GM18499 (cell line): ENCODE results near the gene OR10H1.
"Not testable (repeated sequence)": the region's sequence is repeated elsewhere in the genome, so short reads cannot be mapped to it uniquely, and the experiment has no call there.

Experiments
- ATAC-seq: cut with Tn5 transposase; IDR thresholded peaks from one replicate; pipeline ENCODE4 v1.9.1; 2021; ENCODE audit warnings: moderate number of reproducible peaks; ENCODE audit not compliant: insufficient read depth, unreplicated experiment

OR10H1 gene

GRCh38 chr19:15776991-15777970, 38.2 kb downstream of the OR10H1 start:
- ATAC-seq = no peak

- ATAC-seq = no peak
Observed at GRCh38 chr19:15776264-15776663, 39.2 kb downstream of the OR10H1 start.

- no peak for ATAC-seq
Observed at GRCh38 chr19:15775249-15775648, 40.2 kb downstream of the OR10H1 start.

GRCh38 chr19:15774159-15774558, 41.3 kb downstream of the OR10H1 start:
- not testable (repeated sequence) for ATAC-seq

- no peak for ATAC-seq
Observed at GRCh38 chr19:15769586-15769985, 45.9 kb downstream of the OR10H1 start.

GRCh38 chr19:15759962-15760565, 55.4 kb downstream of the OR10H1 start:
- ATAC-seq = no peak

- no peak for ATAC-seq
Observed at GRCh38 chr19:15758379-15758778, 57.1 kb downstream of the OR10H1 start.
